Activated T-helper 17 cell treated with anti-CD3 and anti-CD28 coated beads, Interleukin-2, amount 50 U/mL, for 72 hours (primary cell): Measurements from ENCODE around the gene BGLAP. TPM values are rescaled to one million over a fixed set of nuclear protein-coding genes. Genes with fewer than 3 reads are reported as not detected.

Experiments
- ATAC-seq: fragments of 150-1000 bp; cut with Tn5 transposase; replicated peaks from 2 replicates; pipeline ENCODE4 v1.10.0; 2021; ENCODE audit warnings: mild to moderate bottlenecking, moderate library complexity
- H3K27ac Mint-ChIP-seq: one replicate; pipeline ENCODE4 v1.8.0; 2022; ENCODE audit warnings: mixed read lengths
- H3K27me3 Mint-ChIP-seq: one replicate; pipeline ENCODE4 v1.8.0; 2022; ENCODE audit warnings: mixed read lengths
- H3K36me3 Mint-ChIP-seq: one replicate; pipeline ENCODE4 v1.8.0; 2022; ENCODE audit warnings: low read depth, mild to moderate bottlenecking, mixed read lengths
- H3K4me1 Mint-ChIP-seq: one replicate; pipeline ENCODE4 v1.8.0; 2022; ENCODE audit warnings: mixed read lengths
- H3K4me3 Mint-ChIP-seq: one replicate; pipeline ENCODE4 v1.8.0; 2022; ENCODE audit warnings: mild to moderate bottlenecking, mixed read lengths
- H3K9me3 Mint-ChIP-seq: one replicate; pipeline ENCODE4 v1.8.0; 2022; ENCODE audit warnings: mixed read lengths
- total RNA-seq, 2 donors: library from RNA; stranded (reverse); gene quantifications; one replicate each; pipeline ENCODE4 v1.2.3, GENCODE V29; 2022

Gene BGLAP
- total RNA-seq, 2 donors from 2014 or later, result 3.2 to 6.8 TPM

DNA sequence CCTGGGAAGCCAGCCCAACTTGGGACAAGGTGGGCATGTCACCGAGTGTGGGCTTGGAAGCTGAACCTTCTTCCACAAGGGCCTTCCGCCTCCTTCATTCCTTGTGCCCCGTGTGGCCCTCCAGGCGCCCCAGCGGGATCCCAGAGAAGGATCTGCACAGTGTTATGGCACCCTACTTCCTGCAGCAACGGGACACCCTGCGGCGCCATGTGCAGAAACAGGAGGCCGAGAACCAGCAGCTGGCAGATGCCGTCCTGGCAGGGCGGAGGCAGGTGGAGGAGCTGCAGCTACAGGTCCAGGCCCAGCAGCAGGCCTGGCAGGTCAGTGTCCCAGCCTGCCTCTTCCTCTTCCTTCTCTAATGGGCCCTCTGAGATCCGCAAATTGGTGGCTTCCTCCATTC is 5.8 kb upstream of the BGLAP start:
- no peak for ATAC-seq
- H3K27ac Mint-ChIP-seq, result no peak overlapping the region
- no peaks in the 10 kb centered on the region for H3K9me3 Mint-ChIP-seq
- peaks cover 77% of the 10 kb centered on the region for H3K36me3 Mint-ChIP-seq
- no peaks in the 10 kb centered on the region for H3K27me3 Mint-ChIP-seq
- no peaks in the 10 kb centered on the region for H3K4me1 Mint-ChIP-seq
- no peak overlapping the region for H3K4me3 Mint-ChIP-seq

- H3K27ac Mint-ChIP-seq, result no peak overlapping the region
- H3K27me3 Mint-ChIP-seq, result no peaks in the 10 kb centered on the region
- H3K4me3 Mint-ChIP-seq, result no peak overlapping the region
- H3K9me3 Mint-ChIP-seq, result no peaks in the 10 kb centered on the region
- no peaks in the 10 kb centered on the region for H3K4me1 Mint-ChIP-seq
- peaks cover 76% of the 10 kb centered on the region for H3K36me3 Mint-ChIP-seq
- ATAC-seq, result no peak
These were observed 3.7 kb upstream of the BGLAP start for GRCh38 chr1:156238248-156238647.

GRCh38 chr1:156241311-156241811 is 623 bp upstream of the BGLAP start:
- Mint-ChIP-seq H3K27ac (peak overlapping the region; percentile 20), H3K4me1 (peaks cover 14% of the 10 kb centered on the region), H3K4me3 (no peak overlapping the region), H3K9me3 (no peaks in the 10 kb centered on the region), H3K36me3 (peaks cover 45% of the 10 kb centered on the region), H3K27me3 (no peaks in the 10 kb centered on the region)
- ATAC-seq, result no peak

GRCh38 chr1:156242738-156243137 is 754 bp downstream of the BGLAP start:
- H3K4me1 Mint-ChIP-seq, result peaks cover 14% of the 10 kb centered on the region
- no peaks in the 10 kb centered on the region for H3K27me3 Mint-ChIP-seq
- H3K9me3 Mint-ChIP-seq, result no peaks in the 10 kb centered on the region
- peak overlapping the region; percentile 39 for H3K27ac Mint-ChIP-seq
- no peak for ATAC-seq
- peaks cover 31% of the 10 kb centered on the region for H3K36me3 Mint-ChIP-seq
- H3K4me3 Mint-ChIP-seq, result no peak overlapping the region

DNA sequence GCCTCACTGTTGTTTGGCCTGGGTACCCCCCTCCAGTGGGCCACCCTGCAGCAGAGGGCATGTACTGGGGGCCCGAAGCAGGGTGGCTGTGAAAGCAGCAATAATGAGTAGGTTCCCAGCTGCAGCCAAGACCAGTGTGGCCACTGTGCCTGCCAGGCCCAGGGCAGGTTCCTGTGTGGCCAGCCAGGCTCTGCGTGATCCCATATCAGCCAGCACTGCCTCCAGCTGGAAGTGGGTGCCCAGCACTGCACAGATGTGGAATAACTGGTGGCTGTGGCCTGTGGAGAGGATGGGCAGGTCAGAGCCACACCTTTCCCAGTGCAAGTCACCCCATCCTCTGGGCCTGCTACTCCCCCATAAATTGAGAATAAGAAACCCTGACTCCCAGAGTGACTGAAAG is 2.1 kb downstream of the BGLAP start:
- no peaks in the 10 kb centered on the region for H3K27me3 Mint-ChIP-seq
- H3K27ac Mint-ChIP-seq, result peak overlapping the region; percentile 39
- H3K4me1 Mint-ChIP-seq, result peaks cover 14% of the 10 kb centered on the region
- ATAC-seq, result no peak
- H3K9me3 Mint-ChIP-seq, result no peaks in the 10 kb centered on the region
- H3K4me3 Mint-ChIP-seq, result peak overlapping the region; percentile 83
- peaks cover 17% of the 10 kb centered on the region for H3K36me3 Mint-ChIP-seq

DNA sequence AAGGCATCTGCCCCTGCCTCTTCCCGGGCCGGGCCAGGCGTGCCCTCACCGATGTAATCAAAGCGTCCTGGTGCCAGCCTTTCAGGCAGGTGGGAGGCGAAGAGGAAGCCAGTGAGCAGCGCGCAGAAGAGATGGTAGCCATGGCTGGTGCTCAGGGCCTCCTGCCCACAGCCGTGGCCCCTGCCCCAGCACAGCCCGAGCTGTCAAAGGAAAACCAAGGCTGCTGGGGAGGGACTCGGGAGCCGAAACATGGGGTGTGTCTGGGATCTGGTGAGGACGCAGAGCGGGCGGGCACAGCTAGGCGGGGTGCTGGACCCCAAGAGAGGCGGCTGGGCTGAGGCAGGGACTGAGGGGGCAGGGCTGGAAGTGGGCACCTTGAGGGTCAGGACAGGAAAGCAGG is 2.7 kb downstream of the BGLAP start:
- Mint-ChIP-seq H3K9me3 (no peaks in the 10 kb centered on the region), H3K4me3 (peak overlapping the region; percentile 83), H3K27ac (peak overlapping the region; percentile 84), H3K36me3 (peaks cover 12% of the 10 kb centered on the region), H3K27me3 (no peaks in the 10 kb centered on the region), H3K4me1 (peaks cover 14% of the 10 kb centered on the region)
- ATAC-seq, result no peak

- Mint-ChIP-seq H3K4me3 (peak overlapping the region; percentile 83), H3K9me3 (no peaks in the 10 kb centered on the region), H3K4me1 (peaks cover 14% of the 10 kb centered on the region), H3K36me3 (peaks cover 11% of the 10 kb centered on the region), H3K27ac (peak overlapping the region; percentile 84), H3K27me3 (no peaks in the 10 kb centered on the region)
- ATAC-seq, result peak; percentile 58
These were observed 3.7 kb downstream of the BGLAP start for GRCh38 chr1:156245451-156246232.

- Mint-ChIP-seq H3K4me1 (peaks cover 14% of the 10 kb centered on the region), H3K4me3 (peak overlapping the region; percentile 83), H3K36me3 (peaks cover 11% of the 10 kb centered on the region), H3K27ac (peak overlapping the region; percentile 28), H3K27me3 (no peaks in the 10 kb centered on the region), H3K9me3 (no peaks in the 10 kb centered on the region)
- no peak for ATAC-seq
These were observed 4.3 kb downstream of the BGLAP start for GRCh38 chr1:156246241-156246780.

GRCh38 chr1:156246781-156247459 is 4.9 kb downstream of the BGLAP start:
- Mint-ChIP-seq H3K9me3 (no peaks in the 10 kb centered on the region), H3K27me3 (no peaks in the 10 kb centered on the region), H3K4me3 (peak overlapping the region; percentile 83), H3K4me1 (peaks cover 14% of the 10 kb centered on the region), H3K27ac (no peak overlapping the region), H3K36me3 (peaks cover 17% of the 10 kb centered on the region)
- no peak for ATAC-seq

DNA sequence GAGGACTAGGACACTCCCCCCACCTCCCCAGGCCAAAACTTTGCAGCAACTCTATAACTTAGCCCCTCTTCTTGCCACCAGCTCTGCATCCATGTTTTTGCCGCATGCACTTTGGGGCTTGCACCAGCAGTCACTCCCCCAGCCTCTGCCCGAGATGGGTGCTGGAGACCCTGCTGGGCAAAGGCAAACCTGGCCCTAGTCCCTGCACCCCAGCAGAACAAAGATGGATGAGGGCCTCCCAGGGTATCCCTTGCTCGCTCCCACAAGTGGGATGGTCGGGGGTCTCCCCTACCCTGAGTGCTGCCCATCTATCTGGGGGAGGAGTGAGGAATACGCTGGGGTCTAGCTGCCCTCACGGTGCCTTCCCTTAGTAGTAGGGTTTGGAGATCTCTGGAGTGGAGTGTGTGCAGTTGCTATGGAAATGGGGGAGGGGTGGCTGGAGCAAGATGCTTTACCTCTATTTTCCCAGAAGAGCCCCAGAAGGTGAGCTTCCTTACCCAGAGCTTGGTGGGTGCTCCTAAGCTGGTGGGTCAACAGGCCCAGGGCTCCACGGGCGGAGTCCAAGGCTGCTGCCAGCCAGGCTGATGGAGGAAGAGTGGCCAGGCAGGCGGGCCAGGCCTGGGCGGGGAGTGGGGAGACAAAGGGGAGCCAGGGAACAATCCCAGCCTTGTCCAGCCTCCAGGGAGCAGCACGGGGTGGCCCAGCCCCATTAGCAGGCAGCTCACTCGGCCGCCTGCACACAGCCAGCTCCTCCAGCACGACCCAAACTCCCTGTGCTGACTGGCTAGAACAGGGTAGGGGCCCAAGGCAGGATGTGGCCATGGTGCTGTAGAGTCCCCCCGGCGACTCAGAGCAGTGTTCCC is 5.7 kb downstream of the BGLAP start, which contains the start of gene PAQR6:
PAQR6 (minus strand) TSS at position 597 of the 863 bp plus-strand sequence. CDS start 1,325 bp downstream, outside the sequence.
- ATAC-seq, result no peak
- Mint-ChIP-seq H3K36me3 (peaks cover 25% of the 10 kb centered on the region), H3K4me1 (peaks cover 17% of the 10 kb centered on the region), H3K27ac (no peak within 1 kb of the TSS), H3K9me3 (no peaks in the 10 kb centered on the region), H3K27me3 (no peaks in the 10 kb centered on the region), H3K4me3 (no peak within 1 kb of the TSS)

- peaks cover 31% of the 10 kb centered on the region for H3K36me3 Mint-ChIP-seq
- H3K9me3 Mint-ChIP-seq, result no peaks in the 10 kb centered on the region
- peaks cover 18% of the 10 kb centered on the region for H3K4me1 Mint-ChIP-seq
- no peaks in the 10 kb centered on the region for H3K27me3 Mint-ChIP-seq
- ATAC-seq, result no peak
- H3K4me3 Mint-ChIP-seq, result no peak overlapping the region
- H3K27ac Mint-ChIP-seq, result no peak overlapping the region
These were observed 6.3 kb downstream of the BGLAP start for GRCh38 chr1:156248323-156248683.

- Mint-ChIP-seq H3K4me1 (peaks cover 23% of the 10 kb centered on the region), H3K9me3 (no peaks in the 10 kb centered on the region), H3K4me3 (no peak overlapping the region), H3K27me3 (no peaks in the 10 kb centered on the region), H3K27ac (no peak overlapping the region), H3K36me3 (peaks cover 44% of the 10 kb centered on the region)
- no peak for ATAC-seq
These were observed 7.6 kb downstream of the BGLAP start for GRCh38 chr1:156249593-156249992.

- H3K27ac Mint-ChIP-seq, result no peak overlapping the region
- H3K27me3 Mint-ChIP-seq, result no peaks in the 10 kb centered on the region
- H3K9me3 Mint-ChIP-seq, result no peaks in the 10 kb centered on the region
- ATAC-seq, result no peak
- no peak overlapping the region for H3K4me3 Mint-ChIP-seq
- peaks cover 55% of the 10 kb centered on the region for H3K36me3 Mint-ChIP-seq
- H3K4me1 Mint-ChIP-seq, result peaks cover 11% of the 10 kb centered on the region
These were observed 9.5 kb downstream of the BGLAP start for GRCh38 chr1:156251527-156251926.

DNA sequence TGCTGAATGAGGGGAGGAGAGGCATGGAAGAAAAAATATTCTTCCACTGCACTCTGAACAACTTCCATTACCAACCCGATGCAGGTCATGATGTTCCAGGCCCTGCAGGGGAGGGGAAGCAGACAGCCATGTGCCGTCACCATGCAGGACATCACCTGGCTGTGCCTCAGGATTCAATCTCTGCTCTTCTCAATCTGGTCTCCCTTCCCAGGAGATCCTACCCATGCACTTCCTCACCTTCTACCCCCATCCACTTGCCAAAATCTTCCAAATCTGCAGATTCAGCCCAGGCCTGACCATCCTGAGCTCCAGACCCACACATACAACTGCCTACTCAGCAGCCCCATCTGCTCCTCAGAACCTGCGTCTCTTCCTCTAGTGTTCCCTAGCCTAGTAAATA is 11.7 kb downstream of the BGLAP start:
- no peaks in the 10 kb centered on the region for H3K27me3 Mint-ChIP-seq
- H3K4me3 Mint-ChIP-seq, result no peak overlapping the region
- H3K36me3 Mint-ChIP-seq, result peaks cover 76% of the 10 kb centered on the region
- H3K4me1 Mint-ChIP-seq, result peaks cover 11% of the 10 kb centered on the region
- H3K9me3 Mint-ChIP-seq, result no peaks in the 10 kb centered on the region
- ATAC-seq, result no peak
- H3K27ac Mint-ChIP-seq, result peak overlapping the region; percentile 88
